Measurements from ENCODE around the gene BTRC.

The BTRC gene

GRCh38 chr10:101559596-101560297, 205.8 kb downstream of the BTRC start:
- TF ChIP-seq CTCF (IDR thresholded peaks at IDR 0.05) (no peak), ZFX (IDR thresholded peaks at IDR 0.05; ENCODE audit: borderline replicate concordance) (no peak)
- no peak overlapping the region for H3K27ac ChIP-seq

- TF ChIP-seq CTCF (IDR thresholded peaks at IDR 0.05): no peak
- no peak for TF ChIP-seq ZFX (IDR thresholded peaks at IDR 0.05; ENCODE audit: borderline replicate concordance)
These were observed 206.5 kb downstream of the BTRC start for GRCh38 chr10:101560298-101561067.

GRCh38 chr10:101561068-101561915, 207.3 kb downstream of the BTRC start:
- TF ChIP-seq CTCF (IDR thresholded peaks at IDR 0.05) (no peak), ZFX (IDR thresholded peaks at IDR 0.05; ENCODE audit: borderline replicate concordance) (no peak)
- no peak overlapping the region for H3K27ac ChIP-seq

More at GRCh38 chr10:101560298-101561067, 206.5 kb downstream of the BTRC start:
- no peak overlapping the region for H3K27ac ChIP-seq

- TF ChIP-seq CTCF (IDR thresholded peaks at IDR 0.05): no peak
- no peak overlapping the region for H3K27ac ChIP-seq
These were observed 208.3 kb downstream of the BTRC start for GRCh38 chr10:101562231-101562630.

GRCh38 chr10:101563007-101563406, 209.0 kb downstream of the BTRC start:
- TF ChIP-seq ZFX (IDR thresholded peaks at IDR 0.05; ENCODE audit: borderline replicate concordance) (no peak), CTCF (IDR thresholded peaks at IDR 0.05) (no peak)
- H3K27ac ChIP-seq: no peak overlapping the region

- H3K27ac ChIP-seq: no peak overlapping the region
- TF ChIP-seq ZFX (IDR thresholded peaks at IDR 0.05; ENCODE audit: borderline replicate concordance) (no peak), CTCF (IDR thresholded peaks at IDR 0.05) (no peak)
These were observed 209.6 kb downstream of the BTRC start for GRCh38 chr10:101563497-101564040.
